Activated T-cell treated with anti-CD3 and anti-CD28 coated beads for 4 hours (primary cell): ENCODE data around the gene ITPKC.

ENCODE experiments used
- DNase-seq: peaks from one replicate; pipeline ENCODE4 v3.0.0-alpha.2; 2020

The ITPKC gene

DNA sequence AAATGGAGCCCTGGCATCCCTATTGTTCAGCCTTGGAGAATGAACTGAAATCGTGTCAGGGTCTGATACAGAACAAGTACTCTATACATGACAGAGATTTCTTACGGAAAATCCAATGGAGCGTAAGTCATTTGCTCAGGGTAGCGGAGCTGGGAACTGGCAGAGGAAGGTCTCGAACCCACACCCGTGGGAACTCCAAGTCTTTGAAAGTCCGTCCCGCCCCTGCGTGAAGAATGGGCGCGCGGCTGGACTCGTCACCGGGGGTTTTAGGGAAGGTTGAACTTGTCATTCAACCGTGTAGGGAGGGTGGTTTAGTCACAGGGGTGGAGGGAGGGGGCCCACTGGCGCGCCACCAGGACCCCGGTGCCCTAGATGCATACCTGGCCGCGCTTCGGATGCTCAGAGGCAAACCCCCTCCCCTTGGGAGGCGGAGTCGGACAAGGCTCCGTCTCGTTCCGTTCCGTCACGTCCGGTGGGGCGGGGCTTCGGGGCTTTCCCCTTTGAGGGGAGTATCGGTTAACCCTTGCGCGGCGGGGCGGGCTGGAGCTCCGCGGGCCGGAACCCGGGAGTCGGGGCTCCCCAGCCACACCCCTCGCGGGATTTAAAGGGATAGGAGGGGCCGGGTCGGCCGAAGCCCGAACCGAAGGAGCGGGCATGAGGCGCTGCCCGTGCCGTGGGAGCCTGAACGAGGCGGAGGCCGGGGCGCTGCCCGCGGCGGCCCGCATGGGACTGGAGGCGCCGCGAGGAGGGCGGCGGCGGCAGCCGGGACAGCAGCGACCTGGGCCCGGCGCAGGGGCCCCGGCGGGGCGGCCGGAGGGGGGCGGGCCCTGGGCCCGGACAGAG lies at the start of gene ITPKC, which contains the start of gene COQ8B:
Gene ITPKC (plus strand): TSS at position 631 of the 843 bp plus-strand sequence. CDS start 24 bp downstream, at position 655.
Gene COQ8B (minus strand): TSS at position 405 of the 843 bp plus-strand sequence. CDS start 2,254 bp downstream, outside the sequence.
- peak; percentile 100 for DNase-seq

DNA sequence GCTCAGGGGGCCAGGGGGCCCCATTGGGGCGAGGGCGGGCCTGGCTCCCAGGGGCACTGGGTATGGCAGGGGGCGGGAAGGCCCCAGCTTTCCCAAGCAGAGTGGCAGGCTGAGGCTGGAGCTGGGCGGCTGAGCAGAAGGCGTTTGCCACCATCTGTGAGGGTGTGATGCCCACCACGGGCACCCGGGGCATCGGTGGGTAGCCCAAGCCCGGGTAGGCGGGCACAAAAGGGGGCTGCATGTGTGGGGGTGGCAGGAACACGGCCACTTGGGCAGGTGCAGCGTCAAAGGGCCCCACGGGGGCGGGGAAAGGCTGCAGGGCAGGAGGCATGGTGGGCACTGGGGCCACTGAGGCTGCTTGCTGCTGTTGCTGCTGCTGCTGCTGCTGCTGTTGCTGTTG lies 49.3 kb upstream of the ITPKC start:
- DNase-seq: no peak

DNA sequence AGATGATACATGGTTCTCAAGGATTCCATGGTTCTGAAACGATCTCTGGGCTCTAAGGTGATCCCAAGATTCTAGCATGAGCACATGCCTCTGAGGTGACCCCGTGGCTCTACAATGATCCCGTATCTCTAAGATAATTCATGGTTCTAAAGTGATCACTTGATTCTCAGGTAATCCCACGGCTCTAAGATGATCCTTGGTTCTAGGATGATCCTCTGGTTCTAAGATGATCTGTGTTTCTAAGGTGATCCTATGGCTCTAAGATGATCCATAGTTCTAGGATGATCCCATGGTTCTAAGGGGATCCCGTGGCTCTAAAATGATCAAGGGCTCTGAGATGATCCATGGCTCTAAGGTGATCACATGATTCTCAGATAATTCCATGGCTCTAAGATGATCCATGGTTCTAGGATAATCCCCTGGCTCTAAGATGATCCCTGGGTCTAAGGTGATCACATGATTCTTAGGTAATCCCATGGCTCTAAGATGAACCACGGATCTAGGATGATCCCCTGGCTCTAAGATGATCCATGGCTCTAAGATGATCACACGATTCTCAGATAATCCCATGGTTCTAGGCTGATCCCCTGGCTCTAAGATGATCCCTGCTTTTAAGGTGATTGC lies 47.8 kb upstream of the ITPKC start:
- no peak for DNase-seq

DNA sequence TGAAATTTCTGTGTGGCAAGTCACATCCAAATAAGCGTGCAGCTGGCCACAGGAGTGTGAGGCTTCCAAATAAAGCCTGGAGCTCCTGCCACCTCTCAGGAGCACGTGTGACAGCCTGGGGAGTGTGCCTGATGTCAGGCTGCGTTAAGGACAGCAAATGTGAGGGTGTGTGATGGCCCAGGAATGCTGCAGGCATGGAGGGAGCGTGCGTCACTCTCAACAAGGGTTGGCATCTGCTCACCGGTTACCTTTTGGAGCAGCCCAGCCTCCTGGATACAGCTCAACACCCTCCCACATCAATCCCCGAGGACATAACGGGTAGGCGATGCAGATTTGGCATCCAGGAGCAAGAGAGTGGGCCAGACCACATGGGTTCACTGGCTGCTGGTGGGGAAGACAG lies 45.5 kb upstream of the ITPKC start:
- DNase-seq: no peak

DNA sequence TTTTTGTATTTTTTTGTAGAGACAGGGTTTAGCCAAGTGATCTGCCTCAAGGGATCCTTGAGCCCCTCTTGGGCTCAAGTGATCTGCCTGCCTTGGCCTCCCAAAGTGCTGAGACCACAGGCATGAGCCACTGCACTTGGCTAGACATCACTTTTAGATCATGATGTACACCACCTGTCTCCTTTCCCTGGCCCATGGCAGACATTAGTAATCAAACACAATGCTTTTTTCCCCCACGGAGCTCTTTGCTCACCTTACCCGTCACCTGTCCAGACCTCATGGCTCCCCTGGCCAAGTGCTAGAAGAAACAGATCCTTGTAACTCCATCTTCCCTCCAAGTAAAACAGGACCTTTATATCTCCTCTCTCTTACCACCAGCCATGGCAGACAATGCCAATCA lies 44.9 kb upstream of the ITPKC start:
- no peak for DNase-seq

DNA sequence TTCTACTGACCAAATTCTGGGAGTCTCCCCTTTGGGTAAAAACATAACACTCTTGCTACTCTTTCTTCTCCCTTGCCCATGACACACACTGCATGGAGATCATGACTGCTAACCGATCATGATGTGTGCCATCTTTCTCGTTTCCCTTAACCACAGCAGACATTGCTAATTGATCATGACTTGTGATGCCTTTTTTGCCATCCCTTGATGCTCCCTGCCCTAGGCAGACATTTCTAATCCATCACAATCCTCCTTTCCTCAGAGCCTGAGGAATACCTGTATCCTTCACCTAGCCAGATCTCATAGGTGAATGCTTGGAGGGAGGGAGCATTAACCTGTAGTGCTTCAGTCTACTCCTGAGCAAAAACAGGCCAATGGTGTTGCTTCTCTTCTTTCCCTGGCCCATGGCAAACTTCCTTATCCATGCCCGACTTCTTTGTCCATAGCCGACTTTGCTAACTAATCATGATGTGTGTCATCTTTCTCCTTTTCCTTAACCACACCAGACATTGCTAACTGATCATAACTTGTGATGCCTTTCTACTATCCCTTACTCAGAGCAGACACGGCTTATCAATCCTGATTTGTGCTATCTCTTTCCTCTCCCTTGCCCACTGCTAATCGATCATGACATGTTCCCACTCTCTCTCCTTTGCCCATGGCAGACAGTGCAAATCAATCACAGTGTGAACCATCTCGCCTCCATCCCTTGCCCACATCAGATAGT lies 44.2 kb upstream of the ITPKC start:
- DNase-seq: no peak

GRCh38 chr19:40673397-40673796 lies 43.5 kb upstream of the ITPKC start:
- no peak for DNase-seq

DNA sequence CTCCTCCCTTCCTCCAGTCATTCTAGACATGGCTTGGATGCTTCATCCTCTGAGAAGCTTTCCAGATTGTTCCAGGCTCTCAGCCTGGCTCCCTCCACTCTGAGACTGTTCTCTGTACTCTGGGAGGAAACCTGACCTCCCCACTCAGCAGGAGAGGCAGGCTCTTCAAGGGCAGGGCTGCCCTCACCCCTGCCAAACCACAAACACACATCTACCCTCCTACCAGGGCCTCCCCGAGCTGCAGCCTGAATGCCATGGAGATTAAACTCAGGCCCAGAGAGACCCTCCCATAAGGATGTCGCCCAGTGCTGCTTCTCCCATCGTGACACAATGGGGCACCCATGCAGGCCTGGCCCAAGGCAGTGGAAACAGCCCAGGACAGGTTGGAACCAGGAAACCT lies 42.6 kb upstream of the ITPKC start:
- no peak for DNase-seq

DNA sequence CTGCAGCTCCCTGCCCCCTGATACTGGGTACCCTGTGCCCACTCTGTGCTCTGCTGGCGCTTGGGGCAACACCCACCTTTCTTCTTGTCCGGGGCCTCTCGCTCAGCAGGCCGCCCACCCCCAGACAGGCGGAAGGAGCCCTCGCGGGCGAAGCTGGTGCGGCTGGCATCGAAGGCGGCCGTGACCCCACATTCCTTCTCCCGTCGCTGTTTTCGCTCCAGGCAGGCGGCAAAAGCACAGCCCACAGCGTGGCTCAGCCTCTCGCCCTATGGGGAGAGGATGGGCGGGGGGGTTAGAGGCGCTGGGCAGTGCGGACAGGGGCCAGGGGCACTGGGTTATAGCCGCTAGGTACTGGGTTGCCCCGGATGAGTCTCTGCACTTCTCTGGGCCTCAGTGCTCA lies 39.8 kb upstream of the ITPKC start:
- DNase-seq: no peak

GRCh38 chr19:40681039-40681438 lies 35.9 kb upstream of the ITPKC start:
- no peak for DNase-seq

DNA sequence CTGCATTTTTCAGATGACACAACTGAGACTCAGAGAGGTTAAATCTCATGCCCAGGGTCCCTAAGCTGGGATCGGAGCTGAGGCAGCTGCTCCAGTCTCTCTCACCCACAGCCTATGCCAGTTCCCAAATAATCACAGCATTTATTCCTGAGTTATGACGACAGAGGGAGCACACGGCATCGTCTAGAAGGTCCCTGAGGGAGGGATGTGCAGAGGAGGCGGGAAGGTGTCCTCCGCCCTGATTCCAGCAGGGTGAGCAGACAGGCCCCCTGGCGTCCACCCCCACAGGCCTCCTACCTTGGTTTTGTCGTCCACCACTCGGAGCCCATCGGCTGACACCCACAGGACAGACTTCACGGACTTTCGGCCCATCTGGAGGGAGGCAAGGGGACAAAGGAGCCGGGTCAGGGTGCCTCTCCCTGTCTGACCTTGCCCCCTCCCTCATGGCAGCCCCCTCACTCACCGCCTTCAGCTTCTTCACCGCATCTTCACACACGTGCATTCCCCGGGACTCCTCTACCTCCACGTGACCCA lies 34.4 kb upstream of the ITPKC start:
- no peak for DNase-seq

GRCh38 chr19:40683437-40683836 lies 33.5 kb upstream of the ITPKC start:
- no peak for DNase-seq

GRCh38 chr19:40684280-40684679 lies 32.6 kb upstream of the ITPKC start:
- DNase-seq: no peak

DNA sequence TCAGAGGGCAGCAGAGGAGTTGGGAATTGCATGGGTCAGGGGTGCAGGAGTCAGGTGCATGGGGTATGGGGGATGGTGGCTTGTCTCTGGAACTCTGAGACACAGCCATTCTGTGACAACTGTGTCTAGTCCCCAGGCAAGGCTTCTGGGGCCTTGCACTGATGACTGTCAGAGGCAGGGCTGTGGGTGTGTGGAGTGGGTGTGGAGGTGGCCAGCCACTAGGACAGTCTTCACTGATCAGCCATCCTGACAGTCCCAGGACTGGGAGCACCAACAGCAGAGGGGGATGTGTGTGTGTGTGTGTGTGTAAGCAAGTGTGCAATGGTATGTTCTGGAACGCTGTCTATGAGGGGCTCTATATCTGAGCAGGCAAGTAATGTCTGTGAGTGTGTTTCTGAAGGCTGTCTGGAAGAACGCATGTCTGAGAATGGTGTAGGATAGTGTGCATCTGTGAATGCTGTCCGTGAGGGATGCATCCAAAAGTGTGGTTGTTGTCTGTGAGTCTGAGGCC lies 31.8 kb upstream of the ITPKC start:
- DNase-seq: no peak

DNA sequence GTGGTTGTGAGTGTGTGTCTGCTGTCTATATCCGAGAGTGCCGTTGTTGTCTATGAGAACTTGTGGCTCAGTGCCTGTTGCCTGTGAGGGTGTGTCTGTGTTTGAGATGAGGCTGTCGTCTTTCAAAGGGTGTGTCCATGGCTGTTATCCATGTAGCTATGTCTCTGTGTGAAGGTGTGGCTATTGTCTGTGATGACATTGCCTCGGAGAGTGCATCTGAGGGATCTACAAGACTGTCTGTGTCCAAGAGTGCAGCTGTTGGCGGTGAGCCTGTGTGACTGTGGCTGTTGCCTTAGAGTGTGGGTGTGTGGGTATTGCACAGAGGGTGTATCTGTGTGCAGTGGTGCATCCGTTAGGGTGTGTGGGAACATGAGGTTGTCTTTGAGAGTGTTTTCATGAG lies 31.3 kb upstream of the ITPKC start:
- DNase-seq: no peak

DNA sequence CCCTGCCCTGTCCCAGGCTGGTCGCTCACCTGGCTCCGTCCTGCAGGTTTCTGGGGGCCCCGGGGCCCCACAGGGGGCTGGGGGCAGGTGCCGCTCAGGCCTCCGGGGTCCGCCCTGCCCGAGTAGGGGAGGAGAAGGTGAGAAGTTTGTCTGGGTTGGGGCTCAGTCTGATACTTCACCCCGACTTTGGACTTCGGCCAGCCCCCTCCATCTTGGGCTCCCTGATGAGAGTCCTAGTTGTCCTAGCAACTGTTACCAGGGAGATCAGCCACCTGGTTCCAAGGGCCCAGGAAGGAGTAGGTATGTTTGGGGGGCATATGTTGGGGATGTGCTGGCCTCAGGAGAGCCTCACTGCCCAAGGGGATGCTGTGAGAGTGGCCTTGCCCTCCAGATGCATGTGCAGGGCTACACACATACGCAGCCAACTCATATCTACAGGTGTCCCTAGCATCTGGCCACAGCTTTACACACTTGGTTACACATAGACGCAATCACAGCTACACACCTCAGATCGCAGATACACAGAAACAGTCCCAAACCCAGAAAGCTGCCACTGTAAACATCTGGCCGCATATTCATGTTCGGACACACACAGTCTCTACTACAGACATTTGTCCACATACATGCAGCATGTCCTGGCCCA lies 29.9 kb upstream of the ITPKC start:
- DNase-seq: no peak

GRCh38 chr19:40687525-40688016 lies 29.3 kb upstream of the ITPKC start:
- DNase-seq: no peak

- DNase-seq: no peak
These were observed 28.6 kb upstream of the ITPKC start for GRCh38 chr19:40688309-40688708.

DNA sequence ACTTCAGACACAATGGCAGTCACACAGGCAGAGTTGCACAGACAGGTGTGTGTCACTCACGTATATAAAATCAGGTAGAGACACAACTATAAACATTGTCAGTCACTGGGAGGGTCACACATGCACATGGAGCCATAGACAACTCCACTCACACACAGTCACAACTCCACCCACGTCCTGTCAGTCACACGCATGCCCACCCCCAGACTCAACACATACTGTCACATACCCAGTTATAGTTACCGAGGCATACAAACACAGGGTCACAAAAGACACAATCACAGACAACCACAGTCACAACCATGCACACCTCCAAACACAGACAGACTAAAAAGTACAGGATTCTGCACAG lies 27.9 kb upstream of the ITPKC start:
- no peak for DNase-seq

GRCh38 chr19:40689339-40690049 lies 27.4 kb upstream of the ITPKC start:
- no peak for DNase-seq

DNA sequence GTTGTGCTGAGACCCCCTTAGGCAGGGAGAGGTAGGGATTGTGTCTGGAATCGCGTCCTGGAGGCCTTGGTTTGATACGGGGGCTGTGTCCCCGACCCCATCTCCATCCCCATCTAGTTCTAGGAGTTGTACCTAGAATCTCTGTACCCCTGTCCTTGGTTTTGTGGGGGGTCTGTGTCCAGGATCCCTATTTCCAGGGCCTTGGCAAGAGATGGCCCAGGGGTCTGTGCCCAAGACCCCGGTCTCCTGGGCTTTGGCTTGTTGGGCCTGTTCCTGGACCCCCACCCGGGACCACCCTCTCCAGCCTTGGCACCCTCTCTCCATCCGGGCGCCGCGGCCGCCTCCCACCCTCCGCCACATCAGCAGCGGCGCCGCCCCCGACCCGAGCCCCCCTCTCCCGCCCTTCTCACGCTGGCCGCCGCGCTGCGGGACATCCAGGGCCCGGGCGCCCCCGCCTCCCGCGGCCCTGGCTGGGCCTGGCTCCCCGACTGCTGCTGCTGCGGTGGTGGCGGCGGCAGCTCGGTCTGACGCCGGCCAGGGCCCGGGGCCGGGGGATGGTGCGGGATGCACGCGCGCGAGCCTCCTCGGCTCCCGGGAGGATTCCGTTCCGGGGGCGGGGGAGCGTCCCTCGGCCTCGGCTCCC lies 26.7 kb upstream of the ITPKC start, which contains the start of gene NUMBL:
Gene NUMBL (minus strand): TSS at position 602 of the 643 bp plus-strand sequence. CDS start 168 bp downstream, at position 434.
- no peak for DNase-seq
